Neural cell (in vitro differentiated cells): ENCODE data around the gene FLT1. TPM values are rescaled to one million over a fixed set of nuclear protein-coding genes. Genes with fewer than 3 reads are reported as not detected.

ENCODE experiments used
- H2AFZ ChIP-seq: fragments of 200-600, 300-800 bp; sonication (generic), shearing (Covaris generic); 2 replicates; pipeline ENCODE4 v1.6.0; 2014; ENCODE audit warnings: low read depth, mild to moderate bottlenecking, antibody characterized with exemption, low read length, moderate library complexity
- H3F3A ChIP-seq: fragments of 200-600 bp; shearing (Covaris generic); 2 replicates; pipeline ENCODE4 v1.6.1; 2016; ENCODE audit warnings: mild to moderate bottlenecking, moderate library complexity, mixed read lengths, antibody characterized with exemption, low read length; ENCODE audit not compliant: insufficient read depth, poor library complexity, severe bottlenecking
- H3K27ac ChIP-seq: fragments of 200-600, 300-800 bp; sonication (generic), shearing (Covaris generic); 2 replicates; pipeline ENCODE4 v1.5.1; 2014; ENCODE audit warnings: mild to moderate bottlenecking, low read length, moderate library complexity
- H3K27me3 ChIP-seq: fragments of 300-800, 200-600 bp; sonication (generic), shearing (Covaris generic); 2 replicates; pipeline ENCODE4 v1.6.0; 2014; ENCODE audit warnings: mild to moderate bottlenecking, low read depth, low read length, moderate library complexity; ENCODE audit not compliant: insufficient read depth
- H3K36me3 ChIP-seq: fragments of 300-800, 200-600 bp; sonication (generic), shearing (Covaris generic); 2 replicates; pipeline ENCODE4 v1.5.1; 2014; ENCODE audit warnings: mild to moderate bottlenecking, antibody characterized with exemption, low read length, moderate library complexity; ENCODE audit not compliant: insufficient read depth
- H3K4me2 ChIP-seq: fragments of 300-800, 200-600 bp; sonication (generic), shearing (Covaris generic); 2 replicates; pipeline ENCODE4 v1.6.0; 2014; ENCODE audit warnings: mild to moderate bottlenecking, low read length
- H3K4me3 ChIP-seq: fragments of 300-800, 200-600 bp; sonication (generic), shearing (Covaris generic); 2 replicates; pipeline ENCODE4 v1.5.1; 2014; ENCODE audit warnings: mild to moderate bottlenecking, low read length, moderate library complexity
- H3K79me2 ChIP-seq: fragments of 200-600 bp; shearing (Covaris generic); replicated peaks from 2 replicates; pipeline ENCODE4 v1.6.0; 2014; ENCODE audit warnings: mild to moderate bottlenecking, low read length, moderate library complexity; ENCODE audit not compliant: insufficient read depth
- H3K9ac ChIP-seq: fragments of 300-800, 200-600 bp; sonication (generic), shearing (Covaris generic); 2 replicates; pipeline ENCODE4 v1.6.1; 2016; ENCODE audit warnings: mild to moderate bottlenecking, low read length, mixed read lengths
- H3K9me2 ChIP-seq: fragments of 200-600 bp; shearing (Covaris generic); 2 replicates; pipeline ENCODE4 v1.6.1; 2016; ENCODE audit warnings: mild to moderate bottlenecking, low read length, mixed read lengths; ENCODE audit not compliant: insufficient read depth
- H3K9me3 ChIP-seq: fragments of 200-600, 300-800 bp; sonication (generic), shearing (Covaris generic); 2 replicates; pipeline ENCODE4 v1.6.1; 2016; ENCODE audit warnings: mild to moderate bottlenecking, mixed run types, low read length, moderate library complexity, mixed read lengths
- H4K20me1 ChIP-seq: fragments of 200-600 bp; shearing (Covaris generic); 2 replicates; pipeline ENCODE4 v1.6.1; 2016; ENCODE audit warnings: mild to moderate bottlenecking, mixed run types; ENCODE audit not compliant: insufficient read depth
- CTCF ChIP-seq: fragments of 450-650 bp; IDR thresholded peaks from 2 replicates; pipeline ENCODE4 v1.5.1; 2014; ENCODE audit warnings: antibody characterized with exemption, mild to moderate bottlenecking, moderate library complexity; ENCODE audit not compliant: poor library complexity, severe bottlenecking
- EP300 ChIP-seq: fragments of 450-650 bp; conservative IDR thresholded peaks from 2 replicates; pipeline ENCODE4 v1.6.1; 2014; ENCODE audit warnings: antibody characterized with exemption, mild to moderate bottlenecking, moderate library complexity; ENCODE audit not compliant: poor library complexity, severe bottlenecking
- EZH2 ChIP-seq: fragments of 200-600, 300-800 bp; shearing (Covaris generic), sonication (generic); IDR thresholded peaks from 2 replicates; pipeline ENCODE4 v1.6.1; 2014; ENCODE audit warnings: antibody characterized with exemption, low read length, borderline replicate concordance, mild to moderate bottlenecking; ENCODE audit not compliant: insufficient read depth, poor library complexity, severe bottlenecking
- MXI1 ChIP-seq: fragments of 450-650 bp; conservative IDR thresholded peaks from 2 replicates; pipeline ENCODE4 v1.6.1; 2014; ENCODE audit warnings: antibody characterized with exemption, mild to moderate bottlenecking; ENCODE audit not compliant: poor library complexity, severe bottlenecking
- POLR2AphosphoS5 ChIP-seq: IDR thresholded peaks from 2 replicates; pipeline ENCODE4 v1.6.1; 2012
- RAD21 ChIP-seq: fragments of 450-650 bp; conservative IDR thresholded peaks from 2 replicates; pipeline ENCODE4 v1.6.1; 2014; ENCODE audit warnings: antibody characterized with exemption, mild to moderate bottlenecking, moderate library complexity
- REST ChIP-seq: IDR thresholded peaks from 2 replicates; pipeline ENCODE4 v1.6.1; 2012; ENCODE audit warnings: borderline replicate concordance
- SMC3 ChIP-seq: fragments of 450-650 bp; conservative IDR thresholded peaks from 2 replicates; pipeline ENCODE4 v1.6.1; 2014; ENCODE audit warnings: antibody characterized with exemption, mild to moderate bottlenecking, moderate library complexity; ENCODE audit not compliant: poor library complexity
- TAF1 ChIP-seq: IDR thresholded peaks from 2 replicates; pipeline ENCODE4 v1.6.1; 2012; ENCODE audit warnings: low read depth
- polyA plus RNA-seq: library from polyadenylated mRNA; depleted of rRNA; stranded (reverse); fragments of >200 nt; gene quantifications from 2 replicates; pipeline ENCODE4 v1.2.3, GENCODE V29; 2014

FLT1 gene
- polyA plus RNA-seq, 1 donor from 2014 or later, result not detected

- peak; percentile 49 for TF ChIP-seq POLR2AphosphoS5
- TF ChIP-seq RAD21, result no peak
- no peak for TF ChIP-seq SMC3
- TF ChIP-seq TAF1, result no peak
- no peak for TF ChIP-seq REST
- peak; percentile 48 for TF ChIP-seq EZH2
- no peak for TF ChIP-seq CTCF
- no peak for TF ChIP-seq EP300
- no peak for TF ChIP-seq MXI1
- Histone ChIP-seq H3K36me3 (no peaks in the 10 kb centered on the region), H4K20me1 (no peaks in the 10 kb centered on the region), H3K4me2 (peak overlapping the region; percentile 24), H3K9me2 (no peaks in the 10 kb centered on the region), H3K27me3 (peaks cover 75% of the 10 kb centered on the region), H3K27ac (no peak overlapping the region), H2AFZ (no peak overlapping the region), H3K9ac (no peak overlapping the region), H3K4me3 (peak overlapping the region; percentile 67), H3F3A (no peaks in the 10 kb centered on the region), H3K9me3 (no peaks in the 10 kb centered on the region), H3K79me2 (no peaks in the 10 kb centered on the region)
Observed at GRCh38 chr13:28493740-28494503, 1.0 kb downstream of the FLT1 start.

GRCh38 chr13:28492569-28493367 is 2.2 kb downstream of the FLT1 start:
- Histone ChIP-seq H3K36me3 (no peaks in the 10 kb centered on the region), H3K27ac (no peak overlapping the region), H3K9ac (no peak overlapping the region), H3F3A (no peaks in the 10 kb centered on the region), H2AFZ (no peak overlapping the region), H3K9me2 (no peaks in the 10 kb centered on the region), H3K4me2 (no peak overlapping the region), H3K27me3 (peaks cover 75% of the 10 kb centered on the region), H4K20me1 (no peaks in the 10 kb centered on the region), H3K9me3 (no peaks in the 10 kb centered on the region), H3K79me2 (no peaks in the 10 kb centered on the region), H3K4me3 (no peak overlapping the region)
- TF ChIP-seq CTCF (no peak), EZH2 (no peak), POLR2AphosphoS5 (no peak), RAD21 (no peak), TAF1 (no peak), SMC3 (no peak), MXI1 (no peak), EP300 (no peak), REST (no peak)
